ENCODE results near the gene RRAGD.

- TF ChIP-seq BHLHE40 (IDR thresholded peaks at IDR 0.05; ENCODE audit: borderline replicate concordance) (no peak), SP1 (IDR thresholded peaks at IDR 0.05) (no peak), LEF1 (IDR thresholded peaks at IDR 0.05; ENCODE audit: borderline replicate concordance) (no peak)
Observed at GRCh38 chr6:89415185-89415584, 3.1 kb upstream of the RRAGD start.
